ENCODE results near the gene EPG5. TPM values are rescaled to one million over a fixed set of nuclear protein-coding genes. Genes with fewer than 3 reads are reported as not detected.

The EPG5 gene
- total RNA-seq, 4 donors from 2014 or later, result 18.7 to 30.3 (median 24.0) TPM

DNA sequence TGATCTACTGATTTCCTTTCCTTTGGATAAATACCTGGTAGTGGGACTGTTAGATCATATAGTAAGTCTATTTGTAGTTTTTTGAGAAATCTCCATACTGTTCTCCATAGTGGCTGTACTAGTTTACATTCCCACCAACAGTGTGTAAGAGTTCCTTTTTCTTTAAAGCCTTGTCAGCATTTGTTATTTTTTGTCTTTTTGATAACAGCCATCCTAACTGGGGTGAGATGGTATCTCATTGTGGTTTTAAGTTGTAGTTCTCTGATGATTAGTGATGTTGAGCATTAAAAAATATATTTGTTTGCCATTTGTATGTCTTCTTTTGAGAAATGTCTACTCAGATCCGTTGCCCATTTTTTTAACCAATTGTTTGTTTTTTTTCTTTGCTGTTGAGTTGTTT lies 33.9 kb upstream of the EPG5 start:
- no peaks in the 10 kb centered on the region for H3K9me3 ChIP-seq
- intact Hi-C loops (cut with DNase I; ENCODE audit: low total_unique reads) (no loop called here), in situ Hi-C loops (cut with MboI; ENCODE audit: low sequenced_read_pairs in 4 of 4) (no loop called here)
- TF ChIP-seq, protein P1, sequence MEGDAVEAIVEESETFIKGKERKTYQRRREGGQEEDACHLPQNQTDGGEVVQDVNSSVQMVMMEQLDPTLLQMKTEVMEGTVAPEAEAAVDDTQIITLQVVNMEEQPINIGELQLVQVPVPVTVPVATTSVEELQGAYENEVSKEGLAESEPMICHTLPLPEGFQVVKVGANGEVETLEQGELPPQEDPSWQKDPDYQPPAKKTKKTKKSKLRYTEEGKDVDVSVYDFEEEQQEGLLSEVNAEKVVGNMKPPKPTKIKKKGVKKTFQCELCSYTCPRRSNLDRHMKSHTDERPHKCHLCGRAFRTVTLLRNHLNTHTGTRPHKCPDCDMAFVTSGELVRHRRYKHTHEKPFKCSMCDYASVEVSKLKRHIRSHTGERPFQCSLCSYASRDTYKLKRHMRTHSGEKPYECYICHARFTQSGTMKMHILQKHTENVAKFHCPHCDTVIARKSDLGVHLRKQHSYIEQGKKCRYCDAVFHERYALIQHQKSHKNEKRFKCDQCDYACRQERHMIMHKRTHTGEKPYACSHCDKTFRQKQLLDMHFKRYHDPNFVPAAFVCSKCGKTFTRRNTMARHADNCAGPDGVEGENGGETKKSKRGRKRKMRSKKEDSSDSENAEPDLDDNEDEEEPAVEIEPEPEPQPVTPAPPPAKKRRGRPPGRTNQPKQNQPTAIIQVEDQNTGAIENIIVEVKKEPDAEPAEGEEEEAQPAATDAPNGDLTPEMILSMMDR (IDR thresholded peaks at IDR 0.05 in 4 of 5, conservative IDR thresholded peaks at IDR 0.05 in 1 of 5), result no peak
- TF ChIP-seq POLR2A (IDR thresholded peaks at IDR 0.05), result no peak
- no peaks in the 10 kb centered on the region for H3K27me3 ChIP-seq
- no peak for ATAC-seq
- DNase-seq, result no peak
- H3K36me3 ChIP-seq, result no peaks in the 10 kb centered on the region
- H3K27ac ChIP-seq, result no peak overlapping the region
- H3K4me3 ChIP-seq, result no peak overlapping the region
- no peaks in the 10 kb centered on the region for H3K4me1 ChIP-seq

DNA sequence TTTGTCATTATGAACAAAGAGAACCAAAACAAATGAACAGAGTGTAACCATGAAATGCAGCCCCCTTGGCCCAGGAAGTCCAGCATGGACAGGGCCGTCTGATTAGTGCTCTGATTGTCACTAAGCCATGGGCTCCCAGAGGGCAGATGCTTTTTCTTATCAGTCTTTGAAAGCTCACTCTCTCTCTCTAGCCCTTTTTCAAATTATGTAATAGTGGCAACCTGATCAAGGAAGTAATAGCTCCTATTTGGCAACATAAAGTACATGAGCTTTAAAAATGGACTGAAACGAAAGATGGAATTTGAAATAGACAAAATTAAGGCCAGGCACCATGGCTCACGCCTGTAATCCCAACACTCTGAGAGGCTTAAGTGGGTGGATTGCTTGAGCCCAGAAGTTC lies 32.4 kb upstream of the EPG5 start:
- no peaks in the 10 kb centered on the region for H3K9me3 ChIP-seq
- H3K4me1 ChIP-seq, result no peaks in the 10 kb centered on the region
- no peak overlapping the region for H3K4me3 ChIP-seq
- no peaks in the 10 kb centered on the region for H3K36me3 ChIP-seq
- intact Hi-C loops (cut with DNase I; ENCODE audit: low total_unique reads) (no loop called here), in situ Hi-C loops (cut with MboI; ENCODE audit: low sequenced_read_pairs in 4 of 4) (loop anchor here in 1 of 4 donors (25.0 kb wide), 1 partner anchor 337 kb away; no protein-coding TSS in a partner anchor)
- no peaks in the 10 kb centered on the region for H3K27me3 ChIP-seq
- DNase-seq (no peak), ATAC-seq (no peak)
- TF ChIP-seq, protein P1 (IDR thresholded peaks at IDR 0.05 in 4 of 5, conservative IDR thresholded peaks at IDR 0.05 in 1 of 5), result no peak
- no peak for TF ChIP-seq POLR2A (IDR thresholded peaks at IDR 0.05)
- no peak overlapping the region for H3K27ac ChIP-seq

DNA sequence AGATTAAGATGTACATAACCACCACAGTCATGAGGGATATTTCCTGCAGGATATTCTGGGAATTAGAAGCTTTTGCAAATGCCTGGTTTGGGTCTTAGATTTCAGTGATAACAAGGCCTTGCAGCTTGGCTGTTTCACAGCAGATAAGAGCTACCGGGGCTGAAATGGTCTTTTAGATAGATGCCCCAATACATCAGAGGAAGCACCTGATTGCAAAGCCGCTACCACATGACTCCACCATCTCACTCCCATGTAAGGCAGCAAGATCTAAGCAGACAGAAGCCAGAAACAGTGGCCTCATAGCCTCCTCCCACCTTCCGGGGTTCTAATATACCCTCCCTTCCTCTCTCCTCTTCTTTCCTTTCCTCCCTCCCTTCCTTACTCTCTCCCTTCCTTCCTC lies 31.1 kb upstream of the EPG5 start:
- ATAC-seq, result no peak
- intact Hi-C loops (cut with DNase I; ENCODE audit: low total_unique reads), result no loop called here

DNA sequence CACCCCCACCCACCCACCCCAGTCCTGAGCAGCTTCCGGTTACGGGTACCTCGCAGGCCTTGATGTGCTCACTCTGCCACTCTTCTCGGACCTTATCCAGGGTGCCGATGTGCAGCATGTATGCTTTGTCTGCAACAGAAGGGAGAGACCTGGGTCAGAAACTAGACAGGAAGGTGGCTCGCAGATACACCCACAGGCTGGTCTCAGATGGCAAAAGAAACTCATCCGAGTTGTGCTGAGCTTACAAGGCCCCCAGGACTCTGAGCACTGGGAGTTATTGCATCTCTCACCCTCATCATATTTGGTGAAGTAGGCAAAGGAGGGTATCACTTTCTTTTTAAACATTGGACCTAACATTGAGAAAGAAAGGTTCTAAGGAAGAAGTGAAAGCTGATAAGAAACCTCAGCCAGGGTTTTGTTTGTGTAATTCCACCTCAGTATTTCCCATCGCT lies 30.6 kb upstream of the EPG5 start:
- Histone ChIP-seq H3K4me1 (no peaks in the 10 kb centered on the region), H3K27ac (no peak overlapping the region), H3K36me3 (no peaks in the 10 kb centered on the region), H3K4me3 (no peak overlapping the region), H3K27me3 (no peaks in the 10 kb centered on the region), H3K9me3 (no peaks in the 10 kb centered on the region)
- intact Hi-C loops (cut with DNase I; ENCODE audit: low total_unique reads) (no loop called here), in situ Hi-C loops (cut with MboI; ENCODE audit: low sequenced_read_pairs in 4 of 4) (loop anchor here in 1 of 4 donors (25.0 kb wide), 1 partner anchor 335 kb away; no protein-coding TSS in a partner anchor)
- TF ChIP-seq, protein P1 (IDR thresholded peaks at IDR 0.05 in 4 of 5, conservative IDR thresholded peaks at IDR 0.05 in 1 of 5), result no peak
- TF ChIP-seq POLR2A (IDR thresholded peaks at IDR 0.05), result no peak
- no peak for ATAC-seq
- no peak for DNase-seq

More for the DNA sequence above, 31.1 kb upstream of the EPG5 start:
- no peak overlapping the region for H3K4me3 ChIP-seq
- H3K36me3 ChIP-seq, result no peaks in the 10 kb centered on the region
- no peak for TF ChIP-seq POLR2A (IDR thresholded peaks at IDR 0.05)
- TF ChIP-seq, protein P1 (IDR thresholded peaks at IDR 0.05 in 4 of 5, conservative IDR thresholded peaks at IDR 0.05 in 1 of 5), result no peak
- H3K9me3 ChIP-seq, result no peaks in the 10 kb centered on the region
- no peak for DNase-seq
- in situ Hi-C loops (cut with MboI; ENCODE audit: low sequenced_read_pairs in 4 of 4), result loop anchor here in 1 of 4 donors (25.0 kb wide), 1 partner anchor 336 kb away; no protein-coding TSS in a partner anchor
- no peaks in the 10 kb centered on the region for H3K27me3 ChIP-seq
- no peaks in the 10 kb centered on the region for H3K4me1 ChIP-seq
- H3K27ac ChIP-seq, result no peak overlapping the region

DNA sequence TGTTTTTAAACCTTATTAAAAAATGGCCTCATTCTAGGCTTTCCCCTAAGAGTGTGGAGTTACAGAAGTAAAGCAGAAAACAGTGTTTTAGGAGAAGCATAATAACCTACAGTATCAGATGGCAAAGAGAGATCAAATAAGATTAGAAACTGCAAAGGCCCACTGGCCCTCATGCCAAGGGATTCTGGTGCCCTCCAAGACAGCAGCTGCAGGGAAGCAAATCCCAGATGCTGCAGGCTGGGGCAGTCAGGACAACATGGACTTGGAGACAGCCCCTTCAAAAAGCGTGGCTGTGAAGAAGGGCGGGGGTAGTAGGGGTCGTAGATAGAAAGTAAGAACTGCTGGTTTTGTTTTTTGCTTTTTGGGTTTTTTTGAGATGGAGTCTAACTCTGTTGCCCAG lies 28.3 kb upstream of the EPG5 start:
- in situ Hi-C loops (cut with MboI; ENCODE audit: low sequenced_read_pairs in 4 of 4) (loop anchor here in 1 of 4 donors (25.0 kb wide), 1 partner anchor 333 kb away; no protein-coding TSS in a partner anchor), intact Hi-C loops (cut with DNase I; ENCODE audit: low total_unique reads) (no loop called here)
- no peak overlapping the region for H3K27ac ChIP-seq
- DNase-seq (no peak), ATAC-seq (no peak)
- no peaks in the 10 kb centered on the region for H3K36me3 ChIP-seq
- TF ChIP-seq, protein P1 (IDR thresholded peaks at IDR 0.05 in 4 of 5, conservative IDR thresholded peaks at IDR 0.05 in 1 of 5), result no peak
- no peak for TF ChIP-seq POLR2A (IDR thresholded peaks at IDR 0.05)
- no peak overlapping the region for H3K4me3 ChIP-seq
- H3K4me1 ChIP-seq, result no peaks in the 10 kb centered on the region
- H3K27me3 ChIP-seq, result no peaks in the 10 kb centered on the region
- H3K9me3 ChIP-seq, result no peaks in the 10 kb centered on the region
